ENCODE results near the gene MFSD11. TPM values are rescaled to one million over a fixed set of nuclear protein-coding genes. Genes with fewer than 3 reads are reported as not detected.
"Not testable (repeated sequence)": the region's sequence is repeated elsewhere in the genome, so short reads cannot be mapped to it uniquely, and the experiment has no call there.

Gene MFSD11
- total RNA-seq, 1 donor from 2014 or later, result 27.0 TPM

DNA sequence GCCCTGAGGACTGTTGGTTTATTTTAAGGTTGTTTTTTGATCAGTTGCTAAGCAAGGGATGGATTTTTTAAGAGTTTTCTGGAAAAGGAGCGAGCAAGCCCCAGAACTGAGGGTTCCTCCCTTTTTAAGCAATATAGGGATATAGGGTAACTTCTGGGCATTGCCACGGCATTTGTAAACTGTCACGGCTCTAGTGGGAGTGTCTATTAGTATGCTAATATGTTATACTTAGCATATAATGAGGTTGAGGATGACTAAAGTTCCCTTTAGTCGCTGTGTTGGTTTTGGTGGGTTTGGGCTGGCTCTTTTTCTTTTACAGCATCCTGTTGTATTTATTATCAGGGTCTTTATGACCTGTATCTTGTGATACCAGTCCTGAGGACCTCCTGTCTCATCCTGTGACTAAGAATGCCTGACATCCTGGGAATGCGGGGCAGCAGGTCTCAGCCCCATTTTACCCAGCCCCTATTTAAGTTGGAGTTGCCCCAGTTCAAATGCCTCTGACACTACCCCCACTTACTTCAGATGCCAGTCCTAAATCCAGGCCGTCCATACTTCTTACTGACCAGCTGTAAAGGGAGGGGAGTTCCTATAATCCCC, 59.4 kb downstream of the MFSD11 start:
- no peak for DNase-seq (ENCODE audit: low spot score)

- DNase-seq (ENCODE audit: low spot score), result no peak
Observed at GRCh38 chr17:76801706-76802105, 63.8 kb downstream of the MFSD11 start.

GRCh38 chr17:76805319-76805718, 67.4 kb downstream of the MFSD11 start:
- no peak for DNase-seq (ENCODE audit: low spot score)

- DNase-seq (ENCODE audit: low spot score), result not testable (repeated sequence)
Observed at GRCh38 chr17:76806151-76806550, 68.2 kb downstream of the MFSD11 start.

DNA sequence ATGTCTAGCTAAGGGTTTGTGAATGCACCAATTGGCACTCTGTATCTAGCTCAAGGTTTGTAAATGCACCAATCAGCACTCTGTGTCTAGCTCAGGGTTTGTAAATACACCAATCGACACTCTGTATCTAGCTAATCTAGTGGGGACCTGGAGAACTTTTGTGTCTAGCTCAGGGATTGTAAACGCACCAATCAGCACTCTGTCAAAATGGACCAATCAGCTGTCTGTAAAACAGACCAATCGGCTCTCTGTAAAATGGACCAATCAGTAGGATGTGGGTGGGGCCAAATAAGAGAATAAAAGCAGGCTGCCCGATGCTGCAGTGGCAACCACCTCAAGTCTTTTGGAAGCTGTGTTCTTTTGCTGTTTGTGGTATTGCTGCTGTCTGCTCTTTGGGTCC, 68.8 kb downstream of the MFSD11 start:
- not testable (repeated sequence) for DNase-seq (ENCODE audit: low spot score)

- DNase-seq (ENCODE audit: low spot score), result no peak
Observed at GRCh38 chr17:76808326-76808725, 70.4 kb downstream of the MFSD11 start.

DNA sequence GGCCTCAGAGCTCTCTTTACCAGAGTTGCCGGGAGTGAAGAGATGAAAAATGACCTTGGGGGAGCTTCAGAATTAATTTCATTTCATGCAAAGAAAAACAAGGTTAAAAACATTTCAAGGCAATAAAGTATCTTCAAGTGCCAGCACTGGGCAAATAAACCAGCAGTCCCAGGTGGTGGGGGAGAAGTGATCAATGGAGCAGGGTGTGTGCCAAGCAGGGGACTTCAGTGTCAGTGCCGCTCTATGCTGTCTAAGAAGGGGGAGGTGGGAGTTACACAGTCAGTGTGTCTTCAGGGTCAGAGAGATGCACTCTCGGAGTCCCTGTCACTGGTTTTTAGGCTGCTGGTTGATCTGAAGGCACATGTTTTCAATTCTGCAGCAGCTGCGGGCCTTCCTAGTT, 73.0 kb downstream of the MFSD11 start:
- no peak for DNase-seq (ENCODE audit: low spot score)

DNA sequence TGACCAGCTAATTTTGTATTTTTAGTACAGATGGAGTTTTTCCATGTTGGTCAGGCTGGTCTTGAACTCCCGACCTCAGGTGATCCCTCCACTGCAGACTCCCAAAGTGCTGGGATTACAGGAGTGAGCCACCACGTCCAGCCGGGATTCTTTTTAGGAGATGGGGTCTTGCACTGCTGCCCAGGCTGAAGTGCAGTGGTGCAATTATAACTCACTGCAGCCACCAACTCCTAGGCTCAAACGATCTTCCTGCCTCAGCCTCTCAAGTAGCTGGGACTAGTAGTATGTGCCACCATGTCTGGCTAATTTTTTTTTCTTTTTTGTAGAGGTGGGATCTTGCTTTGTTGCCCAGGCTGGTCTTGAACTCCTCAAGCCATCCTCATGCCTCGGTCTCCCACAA, 73.9 kb downstream of the MFSD11 start:
- DNase-seq (ENCODE audit: low spot score), result no peak

DNA sequence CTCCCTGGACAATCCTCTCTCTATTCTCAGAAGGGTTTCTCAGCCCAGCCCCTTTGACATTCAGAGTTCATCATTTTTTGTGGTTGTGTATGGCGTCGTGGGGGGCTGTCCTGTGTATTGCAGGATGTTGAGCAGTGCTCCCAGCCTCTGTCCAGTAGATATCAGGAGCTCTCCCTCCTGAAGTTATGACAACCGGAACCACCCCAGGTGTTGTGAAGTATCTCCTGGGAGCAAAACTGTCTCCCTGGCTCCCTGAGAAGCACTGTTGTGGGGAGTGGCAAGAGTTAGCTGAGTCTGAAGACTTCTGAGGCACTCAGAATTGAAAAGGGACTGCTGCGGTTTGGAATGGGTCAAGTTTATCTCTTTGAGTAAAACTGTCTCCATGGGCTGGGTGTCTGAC, 74.3 kb downstream of the MFSD11 start:
- no peak for DNase-seq (ENCODE audit: low spot score)

DNA sequence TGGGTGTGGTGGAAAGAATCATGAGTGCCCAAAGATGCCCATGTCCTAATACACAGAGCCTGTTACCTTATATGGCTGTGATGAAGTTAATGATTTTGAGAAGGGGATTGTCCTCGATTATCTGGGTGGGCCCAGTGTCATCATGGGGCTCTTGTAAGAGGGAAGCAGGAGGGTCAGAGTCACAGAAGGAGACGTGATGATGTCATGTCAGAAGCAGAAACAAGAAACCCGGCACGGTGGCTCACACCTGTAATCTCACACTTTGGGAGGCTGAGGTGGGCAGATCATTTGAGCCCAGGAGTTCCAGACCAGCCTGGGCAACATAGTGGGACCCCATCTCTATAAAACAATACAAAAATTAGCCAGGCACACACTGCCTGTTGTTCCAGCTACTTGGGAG, 75.0 kb downstream of the MFSD11 start:
- DNase-seq (ENCODE audit: low spot score), result no peak

DNA sequence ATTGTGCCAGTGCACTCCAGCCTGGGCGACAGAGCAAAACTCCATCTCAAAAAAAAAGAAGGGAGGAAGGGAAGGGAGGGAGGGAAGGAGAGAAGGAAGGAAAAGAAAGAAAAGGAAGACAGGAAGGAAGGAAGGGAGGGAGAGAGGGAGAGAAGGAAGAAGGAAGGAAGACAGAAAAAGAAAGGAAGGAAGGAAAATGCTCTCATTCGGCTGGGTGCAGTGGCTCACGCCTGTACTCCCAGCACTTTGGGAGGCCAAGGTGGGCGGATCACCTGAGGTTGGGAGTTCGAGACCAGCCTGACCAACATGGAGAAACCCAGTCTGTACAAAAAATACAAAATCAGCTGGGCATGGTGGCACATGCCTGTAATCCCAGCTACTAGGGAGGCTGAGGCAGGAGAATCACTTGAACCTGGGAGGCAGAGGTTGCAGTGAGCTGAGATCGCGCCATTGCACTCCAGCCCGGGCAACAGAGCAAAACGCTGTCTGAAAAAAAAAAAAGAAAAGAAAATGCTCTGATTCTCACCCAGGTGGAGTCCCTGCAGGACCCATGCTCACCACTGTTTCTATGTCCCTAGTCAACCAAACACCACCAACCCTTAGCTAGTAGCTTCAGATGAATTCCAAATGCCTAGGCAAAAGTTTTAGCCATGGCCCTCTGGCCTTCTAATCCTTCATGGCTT, 78.1 kb downstream of the MFSD11 start:
- DNase-seq (ENCODE audit: low spot score), result not testable (repeated sequence)

- no peak for DNase-seq (ENCODE audit: low spot score)
Observed at GRCh38 chr17:76816590-76817135, 78.7 kb downstream of the MFSD11 start.

DNA sequence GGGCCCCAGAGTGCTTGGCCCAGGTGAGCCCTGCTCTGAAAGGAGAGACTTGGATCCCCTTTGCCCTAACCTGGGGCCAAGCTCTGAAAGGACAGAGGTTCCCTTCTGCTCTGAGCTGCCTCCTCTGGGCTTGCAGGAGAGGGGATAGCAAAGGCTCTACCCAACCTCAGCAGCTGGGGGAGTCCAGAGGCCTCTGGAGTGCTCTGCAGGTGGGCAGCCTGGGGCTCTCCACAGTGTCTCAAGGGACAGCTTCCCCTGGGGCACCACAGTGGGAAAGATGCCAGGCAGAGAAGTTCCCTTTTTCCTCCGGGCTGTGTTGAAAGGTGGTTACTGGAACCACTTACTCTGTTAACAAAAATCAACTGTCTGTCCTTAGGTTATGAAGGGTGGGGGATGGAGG, 82.1 kb downstream of the MFSD11 start:
- DNase-seq (ENCODE audit: low spot score), result no peak

DNA sequence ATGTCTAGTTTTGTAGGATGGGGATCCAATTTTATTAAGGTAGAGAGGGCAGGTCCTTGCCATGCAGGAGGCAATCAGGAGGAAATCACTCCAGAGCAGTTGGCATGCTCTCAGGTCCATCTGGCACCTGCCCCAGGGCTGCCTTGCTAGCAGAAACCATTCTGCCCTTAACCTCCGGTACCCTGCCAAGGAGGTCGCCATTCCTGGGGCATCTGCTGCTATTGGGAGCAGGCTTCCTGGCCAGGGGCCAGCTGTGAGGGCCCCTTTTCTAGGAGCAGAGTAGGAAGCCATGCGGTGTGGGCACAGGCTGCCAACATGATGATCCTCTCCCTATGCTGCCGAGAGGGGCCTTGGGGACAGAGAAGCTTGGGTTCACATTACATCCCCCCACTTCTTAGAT, 82.6 kb downstream of the MFSD11 start:
- no peak for DNase-seq (ENCODE audit: low spot score)

GRCh38 chr17:76822184-76822778, 84.4 kb downstream of the MFSD11 start:
- no peak for DNase-seq (ENCODE audit: low spot score)

GRCh38 chr17:76824093-76824492, 86.2 kb downstream of the MFSD11 start:
- DNase-seq (ENCODE audit: low spot score), result no peak

GRCh38 chr17:76826330-76827068, 88.6 kb downstream of the MFSD11 start:
- DNase-seq (ENCODE audit: low spot score), result no peak

GRCh38 chr17:76827736-76828135, 89.8 kb downstream of the MFSD11 start:
- DNase-seq (ENCODE audit: low spot score), result no peak

Measured in ureter (tissue), 1 donor.